Activated T-cell treated with anti-CD3 and anti-CD28 coated beads, Interleukin-2, amount 50 U/mL, for 4 hours (primary cell): Measurements from ENCODE around the gene CIART. TPM values are rescaled to one million over a fixed set of nuclear protein-coding genes. Genes with fewer than 3 reads are reported as not detected.
"Not testable (repeated sequence)": the region's sequence is repeated elsewhere in the genome, so short reads cannot be mapped to it uniquely, and the experiment has no call there.

ENCODE experiments used
- ATAC-seq, 2 donors: fragments of 200-7000 bp; cut with Tn5 transposase; one replicate each; pipeline ENCODE4 v1.10.0; 2021
- DNase-seq: peaks from one replicate; pipeline ENCODE4 v3.0.0-alpha.2; 2020
- H3K27me3 Mint-ChIP-seq: one replicate; pipeline ENCODE4 v1.8.0; 2021; ENCODE audit warnings: low read depth, mixed read lengths
- H3K36me3 Mint-ChIP-seq: one replicate; pipeline ENCODE4 v1.8.0; 2022; ENCODE audit warnings: mixed read lengths; ENCODE audit not compliant: insufficient read depth
- H3K4me1 Mint-ChIP-seq: one replicate; pipeline ENCODE4 v1.8.0; 2021; ENCODE audit warnings: low read depth, mixed read lengths
- H3K4me3 Mint-ChIP-seq: one replicate; pipeline ENCODE4 v1.8.0; 2021; ENCODE audit warnings: mild to moderate bottlenecking, moderate library complexity, mixed read lengths
- H3K9me3 Mint-ChIP-seq: one replicate; pipeline ENCODE4 v1.8.0; 2021; ENCODE audit warnings: mixed read lengths
- total RNA-seq, 3 donors: library from RNA; stranded (reverse); gene quantifications; one replicate each; pipeline ENCODE4 v1.2.1, GENCODE V29; 2021

Gene CIART
- total RNA-seq, 3 donors from 2014 or later, result 2.0 to 2.3 (median 2.3) TPM

- ATAC-seq (no peak), DNase-seq (no peak)
- Mint-ChIP-seq H3K4me1 (peaks cover 8% of the 10 kb centered on the region), H3K9me3 (no peaks in the 10 kb centered on the region), H3K36me3 (peaks cover 4% of the 10 kb centered on the region), H3K4me3 (no peak overlapping the region), H3K27me3 (no peaks in the 10 kb centered on the region)
Measured at GRCh38 chr1:150273311-150273710, 9.0 kb upstream of the CIART start.

- Mint-ChIP-seq H3K4me1 (peaks cover 26% of the 10 kb centered on the region), H3K27me3 (no peaks in the 10 kb centered on the region), H3K9me3 (no peaks in the 10 kb centered on the region), H3K36me3 (peaks cover 1% of the 10 kb centered on the region), H3K4me3 (no peak overlapping the region)
- no peak for DNase-seq
- ATAC-seq, result no peak
Measured at GRCh38 chr1:150280138-150280707, 2.1 kb upstream of the CIART start.

GRCh38 chr1:150281221-150281757 is 1.1 kb upstream of the CIART start:
- Mint-ChIP-seq H3K27me3 (no peaks in the 10 kb centered on the region), H3K4me3 (peak overlapping the region; percentile 84), H3K4me1 (peaks cover 26% of the 10 kb centered on the region), H3K36me3 (peaks cover under 1% of the 10 kb centered on the region), H3K9me3 (no peaks in the 10 kb centered on the region)
- peak; percentile 60 for DNase-seq
- ATAC-seq, result peak; percentile 46

GRCh38 chr1:150282558-150282958 is 204 bp downstream of the CIART start:
- H3K27me3 Mint-ChIP-seq, result no peaks in the 10 kb centered on the region
- peak overlapping the region; percentile 84 for H3K4me3 Mint-ChIP-seq
- peaks cover 2% of the 10 kb centered on the region for H3K36me3 Mint-ChIP-seq
- DNase-seq, result no peak
- peaks cover 26% of the 10 kb centered on the region for H3K4me1 Mint-ChIP-seq
- no peak for ATAC-seq
- H3K9me3 Mint-ChIP-seq, result no peaks in the 10 kb centered on the region

- H3K36me3 Mint-ChIP-seq, result peaks cover 2% of the 10 kb centered on the region
- no peaks in the 10 kb centered on the region for H3K9me3 Mint-ChIP-seq
- H3K4me1 Mint-ChIP-seq, result peaks cover 26% of the 10 kb centered on the region
- H3K27me3 Mint-ChIP-seq, result no peaks in the 10 kb centered on the region
- DNase-seq (no peak), ATAC-seq (no peak)
- H3K4me3 Mint-ChIP-seq, result peak overlapping the region; percentile 30
Measured at GRCh38 chr1:150283260-150283659, 906 bp downstream of the CIART start.

GRCh38 chr1:150288382-150288781 is 6.0 kb downstream of the CIART start:
- DNase-seq, result no peak
- peaks cover 2% of the 10 kb centered on the region for H3K36me3 Mint-ChIP-seq
- no peak overlapping the region for H3K4me3 Mint-ChIP-seq
- ATAC-seq, result no peak
- H3K9me3 Mint-ChIP-seq, result no peaks in the 10 kb centered on the region
- no peaks in the 10 kb centered on the region for H3K27me3 Mint-ChIP-seq
- H3K4me1 Mint-ChIP-seq, result peaks cover 6% of the 10 kb centered on the region

- Mint-ChIP-seq H3K27me3 (no peaks in the 10 kb centered on the region), H3K36me3 (peaks cover 2% of the 10 kb centered on the region), H3K4me1 (peaks cover 11% of the 10 kb centered on the region), H3K4me3 (no peak overlapping the region), H3K9me3 (no peaks in the 10 kb centered on the region)
- DNase-seq, result no peak
- no peak for ATAC-seq
Measured at GRCh38 chr1:150288822-150289221, 6.5 kb downstream of the CIART start.

- Mint-ChIP-seq H3K36me3 (peaks cover 15% of the 10 kb centered on the region), H3K27me3 (no peaks in the 10 kb centered on the region), H3K4me3 (peak within 1 kb of the TSS; percentile 95), H3K9me3 (no peaks in the 10 kb centered on the region), H3K4me1 (peaks cover 28% of the 10 kb centered on the region)
- ATAC-seq (peak; percentile 100), DNase-seq (peak; percentile 78)
Measured at GRCh38 chr1:150293433-150294253, 11.3 kb downstream of the CIART start, which contains the start of gene MRPS21. MRPS21 (plus strand) TSS chr1:150293861; CDS start chr1:150294367, 506 bp downstream.

- H3K27me3 Mint-ChIP-seq, result no peaks in the 10 kb centered on the region
- no peaks in the 10 kb centered on the region for H3K9me3 Mint-ChIP-seq
- H3K36me3 Mint-ChIP-seq, result peaks cover 21% of the 10 kb centered on the region
- DNase-seq (no peak), ATAC-seq (no peak)
- H3K4me3 Mint-ChIP-seq, result peak overlapping the region; percentile 63
- H3K4me1 Mint-ChIP-seq, result peaks cover 28% of the 10 kb centered on the region
Measured at GRCh38 chr1:150295476-150295875, 13.1 kb downstream of the CIART start.

- Mint-ChIP-seq H3K4me1 (peaks cover 17% of the 10 kb centered on the region), H3K27me3 (no peaks in the 10 kb centered on the region), H3K4me3 (no peak overlapping the region), H3K9me3 (no peaks in the 10 kb centered on the region), H3K36me3 (peaks cover 39% of the 10 kb centered on the region)
- no peak for DNase-seq
- ATAC-seq, result no peak
Measured at GRCh38 chr1:150299716-150300115, 17.4 kb downstream of the CIART start.

GRCh38 chr1:150302338-150302737 is 20.0 kb downstream of the CIART start:
- DNase-seq, result no peak
- no peaks in the 10 kb centered on the region for H3K27me3 Mint-ChIP-seq
- peaks cover 5% of the 10 kb centered on the region for H3K4me1 Mint-ChIP-seq
- peaks cover 29% of the 10 kb centered on the region for H3K36me3 Mint-ChIP-seq
- no peak for ATAC-seq
- H3K4me3 Mint-ChIP-seq, result no peak overlapping the region
- no peaks in the 10 kb centered on the region for H3K9me3 Mint-ChIP-seq

GRCh38 chr1:150302902-150303301 is 20.5 kb downstream of the CIART start:
- H3K9me3 Mint-ChIP-seq, result no peaks in the 10 kb centered on the region
- H3K36me3 Mint-ChIP-seq, result peaks cover 27% of the 10 kb centered on the region
- ATAC-seq (no peak), DNase-seq (no peak)
- no peak overlapping the region for H3K4me3 Mint-ChIP-seq
- H3K27me3 Mint-ChIP-seq, result no peaks in the 10 kb centered on the region
- peaks cover 5% of the 10 kb centered on the region for H3K4me1 Mint-ChIP-seq

GRCh38 chr1:150308585-150308984 is 26.2 kb downstream of the CIART start:
- DNase-seq, H3K4me1 Mint-ChIP-seq, H3K4me3 Mint-ChIP-seq, H3K27me3 Mint-ChIP-seq, H3K9me3 Mint-ChIP-seq, ATAC-seq: not testable (repeated sequence)
- H3K36me3 Mint-ChIP-seq, result peaks cover 15% of the 10 kb centered on the region

GRCh38 chr1:150309758-150310508 is 27.6 kb downstream of the CIART start:
- Mint-ChIP-seq H3K4me3 (no peak overlapping the region), H3K9me3 (no peaks in the 10 kb centered on the region), H3K27me3 (no peaks in the 10 kb centered on the region), H3K4me1 (no peaks in the 10 kb centered on the region), H3K36me3 (peaks cover 14% of the 10 kb centered on the region)
- no peak for DNase-seq
- ATAC-seq, result no peak
